ENCODE measurements around the gene CCDC106. TPM values are rescaled to one million over a fixed set of nuclear protein-coding genes. Genes with fewer than 3 reads are reported as not detected.

The CCDC106 gene
- total RNA-seq, 1 donor from 2014 or later: 14.0 TPM

- Mint-ChIP-seq H3K27me3 (no peaks in the 10 kb centered on the region), H3K36me3 (ENCODE audit: low read depth) (peaks cover 70% of the 10 kb centered on the region), H3K27ac (peak overlapping the region; percentile 24), H3K9me3 (no peaks in the 10 kb centered on the region), H3K4me1 (peaks cover 66% of the 10 kb centered on the region), H3K4me3 (no peak overlapping the region)
- intact Hi-C loops (cut with micrococcal nuclease): no loop called here
- no peak for ATAC-seq (ENCODE audit: low read depth)
- POLR2A ChIA-PET: no interaction called here
- DNase-seq: no peak
- CTCF ChIA-PET: no interaction called here
- no peak for TF ChIP-seq CTCF (IDR thresholded peaks at IDR 0.05)
Measured at GRCh38 chr19:55679343-55680257, 31.6 kb downstream of the CCDC106 start.

DNA sequence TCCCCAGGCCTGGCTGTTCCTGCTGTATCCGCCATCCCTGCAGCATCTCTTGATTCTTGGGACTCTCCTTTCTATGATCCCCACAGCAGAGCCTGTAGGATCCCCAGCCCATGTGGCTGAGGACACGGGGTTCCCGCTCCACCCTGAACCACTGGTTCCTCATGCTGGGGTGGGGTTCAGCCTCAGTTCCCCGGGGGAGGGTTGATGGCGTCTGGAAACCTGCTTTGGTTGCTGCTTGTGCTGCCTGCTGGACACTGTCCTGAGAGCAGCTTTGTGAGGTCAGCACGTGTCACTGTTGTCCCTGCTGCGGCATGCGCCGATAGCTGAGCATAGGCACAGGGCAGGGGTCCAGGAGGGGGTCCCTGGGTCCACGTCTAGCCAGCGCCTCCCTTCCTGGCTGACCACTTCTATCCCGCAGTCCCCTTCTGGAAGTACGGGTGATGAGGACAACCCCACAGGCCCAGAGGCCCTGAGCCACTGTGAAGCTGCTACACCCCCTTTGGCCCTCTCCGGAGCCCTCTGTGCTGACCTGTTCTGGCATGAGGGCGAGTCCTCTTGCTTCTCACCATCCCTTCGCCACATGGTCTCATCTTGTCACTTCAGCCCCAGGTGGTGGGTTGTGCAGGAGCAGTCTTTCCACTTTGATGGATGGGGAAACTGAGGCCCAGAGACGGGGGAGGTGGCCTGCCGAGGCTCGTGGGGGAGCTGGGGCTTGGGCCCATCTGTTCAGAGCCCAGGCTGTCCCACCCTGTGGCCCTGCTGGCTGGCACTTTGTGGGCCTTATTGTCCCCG lies 32.5 kb downstream of the CCDC106 start:
- ChIA-PET POLR2A (no interaction called here), CTCF (no interaction called here)
- Mint-ChIP-seq H3K27me3 (no peaks in the 10 kb centered on the region), H3K27ac (no peak overlapping the region), H3K4me3 (no peak overlapping the region), H3K9me3 (no peaks in the 10 kb centered on the region), H3K36me3 (ENCODE audit: low read depth) (peaks cover 75% of the 10 kb centered on the region), H3K4me1 (peaks cover 64% of the 10 kb centered on the region)
- intact Hi-C loops (cut with micrococcal nuclease): no loop called here
- ATAC-seq (ENCODE audit: low read depth) (no peak), DNase-seq (no peak)
- no peak for TF ChIP-seq CTCF (IDR thresholded peaks at IDR 0.05)

GRCh38 chr19:55681131-55682092 lies 33.4 kb downstream of the CCDC106 start:
- CTCF ChIA-PET: no interaction called here
- no peak overlapping the region for H3K4me3 Mint-ChIP-seq
- no peak overlapping the region for H3K27ac Mint-ChIP-seq
- intact Hi-C loops (cut with micrococcal nuclease): no loop called here
- POLR2A ChIA-PET: interaction anchor here (0.7 kb wide), 1 partner anchor 27 kb away, joined by 4 read pairs; no protein-coding TSS in a partner anchor
- H3K4me1 Mint-ChIP-seq: peaks cover 63% of the 10 kb centered on the region
- DNase-seq (no peak), ATAC-seq (ENCODE audit: low read depth) (no peak)
- TF ChIP-seq CTCF (IDR thresholded peaks at IDR 0.05): no peak
- no peaks in the 10 kb centered on the region for H3K9me3 Mint-ChIP-seq
- H3K27me3 Mint-ChIP-seq: no peaks in the 10 kb centered on the region
- H3K36me3 Mint-ChIP-seq (ENCODE audit: low read depth): peaks cover 81% of the 10 kb centered on the region

DNA sequence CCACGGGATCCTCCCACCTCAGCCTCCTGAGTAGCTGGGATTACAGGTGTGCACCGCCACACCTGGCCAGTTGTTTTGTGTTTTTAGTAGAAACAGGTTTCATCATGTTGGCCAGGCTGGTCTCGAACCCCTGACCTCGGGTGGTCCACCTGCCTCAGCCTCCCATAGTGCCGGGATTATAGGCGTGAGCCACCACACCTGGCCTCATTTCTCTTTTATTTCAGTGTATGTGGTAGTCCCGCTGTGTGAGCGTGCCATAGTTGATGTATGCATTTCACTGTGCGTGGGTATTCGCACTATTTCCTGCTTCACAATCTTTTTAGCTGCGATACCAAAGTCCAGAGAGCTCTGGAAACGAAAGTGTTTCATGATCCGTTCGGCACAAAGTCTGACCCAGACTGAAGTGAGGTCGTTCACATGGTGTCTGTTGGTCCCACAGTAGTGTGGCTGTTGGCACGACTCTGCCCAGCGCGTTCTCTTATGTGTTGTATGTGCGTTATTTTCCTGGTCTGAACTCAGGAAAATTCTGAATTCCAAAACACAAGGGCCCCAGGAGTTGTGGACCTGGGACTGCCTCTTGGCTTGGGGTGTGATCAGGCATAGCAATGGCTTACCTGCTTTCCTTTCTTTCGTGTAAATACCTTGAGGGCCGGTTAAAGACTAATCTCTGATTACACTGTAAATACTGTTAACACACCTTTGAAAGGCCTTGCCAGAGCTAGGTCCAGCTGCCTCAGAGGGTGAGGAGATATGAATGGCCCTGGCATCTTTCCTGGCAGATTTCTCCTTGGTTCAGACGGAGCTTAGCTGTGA lies 35.6 kb downstream of the CCDC106 start:
- H3K27me3 Mint-ChIP-seq: no peaks in the 10 kb centered on the region
- DNase-seq: no peak
- intact Hi-C loops (cut with micrococcal nuclease): no loop called here
- H3K4me3 Mint-ChIP-seq: no peak overlapping the region
- CTCF ChIA-PET: interaction anchor here (1.1 to 1.2 kb wide), 2 partner anchors 51 to 53 kb away, joined by 3 read pairs; no protein-coding TSS in a partner anchor
- H3K27ac Mint-ChIP-seq: no peak overlapping the region
- H3K36me3 Mint-ChIP-seq (ENCODE audit: low read depth): peaks cover 81% of the 10 kb centered on the region
- no peak for ATAC-seq (ENCODE audit: low read depth)
- H3K4me1 Mint-ChIP-seq: peaks cover 58% of the 10 kb centered on the region
- no peak for TF ChIP-seq CTCF (IDR thresholded peaks at IDR 0.05)
- POLR2A ChIA-PET: no interaction called here
- no peaks in the 10 kb centered on the region for H3K9me3 Mint-ChIP-seq
